Fibroblast of peridontal ligament (primary cell): ENCODE data around the gene NPEPPS.
A peak's percentile ranks its signal among the peaks of the same experiment; 100 is the strongest.

Experiments used
- DNase-seq: peaks from one replicate; pipeline ENCODE4 v3.0.0-alpha.2; 2010; ENCODE audit errors: extremely low read depth

Gene NPEPPS

DNA sequence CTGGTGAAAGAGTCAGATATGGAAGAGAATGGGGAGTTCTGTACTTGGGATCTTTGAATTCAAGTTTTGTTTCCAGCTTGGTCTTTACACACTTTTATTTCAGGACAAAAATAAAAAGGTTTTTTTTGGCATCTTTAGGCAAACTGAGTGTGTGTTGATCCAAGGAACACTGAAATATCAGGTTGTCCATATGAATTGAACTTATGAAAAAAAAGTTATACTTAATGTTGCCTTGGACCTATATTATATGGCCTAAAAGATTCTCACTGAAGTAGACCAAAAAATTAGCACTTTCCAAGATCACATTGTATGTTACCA is 133.7 kb downstream of the NPEPPS start:
- DNase-seq, result no peak

DNA sequence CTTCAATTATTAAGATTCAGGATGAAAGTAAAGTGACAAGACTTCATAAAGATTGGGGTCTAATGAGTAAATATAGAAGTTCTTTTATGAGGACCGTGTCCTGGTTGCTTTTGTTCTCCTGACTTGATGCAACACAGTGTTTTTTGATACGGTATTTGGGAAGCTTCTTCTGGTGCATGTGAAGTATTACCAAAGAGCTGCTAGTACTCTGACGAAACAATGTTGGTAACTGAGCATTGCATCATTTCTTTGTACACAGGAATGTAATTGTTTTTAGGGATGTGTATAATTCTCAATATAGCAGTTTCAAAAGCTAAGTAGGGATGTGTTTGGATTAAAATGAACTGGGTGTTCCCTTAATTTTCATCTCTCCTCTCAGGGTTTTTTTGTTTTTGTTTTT is 134.7 kb downstream of the NPEPPS start:
- peak; percentile 74 for DNase-seq

DNA sequence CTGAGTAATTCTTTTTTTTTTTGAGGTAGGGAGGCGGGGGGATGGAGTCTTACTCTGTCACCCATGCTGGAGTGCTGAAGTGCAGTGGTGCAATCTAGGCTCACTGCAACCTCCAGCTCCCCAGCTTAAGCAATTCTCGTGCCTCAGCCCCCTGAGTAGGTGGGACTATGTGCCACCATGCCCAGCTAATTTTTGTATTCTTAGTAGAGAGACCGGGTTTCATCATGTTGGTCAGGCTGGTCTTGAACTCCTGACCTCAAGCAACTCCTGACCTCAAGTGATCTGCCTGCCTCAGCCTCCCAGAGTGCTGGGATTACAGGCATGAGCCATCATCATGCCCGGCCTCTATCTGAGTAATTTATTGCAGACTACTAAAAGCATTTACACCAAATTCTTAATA is 138.2 kb downstream of the NPEPPS start:
- no peak for DNase-seq

DNA sequence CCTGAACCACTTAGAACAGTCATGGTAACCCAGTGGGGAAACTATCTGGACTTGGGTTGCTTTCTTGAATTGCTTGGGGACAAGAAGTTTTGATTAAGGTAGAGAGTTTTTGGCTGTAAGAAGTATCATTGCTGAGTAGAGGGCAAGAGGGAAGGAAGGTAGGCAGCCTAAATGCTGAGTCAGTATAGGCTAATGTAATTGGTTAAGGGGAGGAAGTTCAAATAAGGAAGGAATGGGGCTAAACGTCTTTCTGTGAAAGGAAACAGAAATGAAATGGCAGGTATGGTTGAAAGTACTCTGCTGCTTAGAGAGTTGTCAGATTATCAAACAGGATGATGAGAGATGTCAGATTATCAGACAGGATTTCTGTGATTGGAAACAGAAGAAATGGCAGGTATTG is 139.2 kb downstream of the NPEPPS start:
- no peak for DNase-seq
